GM18907 (cell line): ENCODE measurements around the gene ATG16L2.
"Not testable (repeated sequence)": the region's sequence is repeated elsewhere in the genome, so short reads cannot be mapped to it uniquely, and the experiment has no call there.

ENCODE experiments used
- ATAC-seq: cut with Tn5 transposase; IDR thresholded peaks from one replicate; pipeline ENCODE4 v1.9.1; 2021; ENCODE audit warnings: mild to moderate bottlenecking, moderate library complexity; ENCODE audit not compliant: unreplicated experiment

The ATG16L2 gene

GRCh38 chr11:72778535-72779494, 35.4 kb upstream of the ATG16L2 start:
- no peak for ATAC-seq

GRCh38 chr11:72779495-72780128, 34.6 kb upstream of the ATG16L2 start:
- ATAC-seq: no peak

- ATAC-seq: no peak
Measured at GRCh38 chr11:72780296-72781062, 33.7 kb upstream of the ATG16L2 start.

- ATAC-seq: no peak
Measured at GRCh38 chr11:72781063-72781312, 33.2 kb upstream of the ATG16L2 start.

GRCh38 chr11:72781313-72782080, 32.7 kb upstream of the ATG16L2 start:
- no peak for ATAC-seq

- no peak for ATAC-seq
Measured at GRCh38 chr11:72782081-72782920, 31.9 kb upstream of the ATG16L2 start.

GRCh38 chr11:72783144-72783905, 30.9 kb upstream of the ATG16L2 start:
- ATAC-seq: no peak

GRCh38 chr11:72784662-72785061, 29.5 kb upstream of the ATG16L2 start:
- no peak for ATAC-seq

GRCh38 chr11:72786305-72787215, 27.7 kb upstream of the ATG16L2 start:
- ATAC-seq: no peak

GRCh38 chr11:72787216-72788104, 26.8 kb upstream of the ATG16L2 start:
- peak; percentile 62 for ATAC-seq

GRCh38 chr11:72788241-72788640, 26.0 kb upstream of the ATG16L2 start:
- no peak for ATAC-seq

- ATAC-seq: no peak
Measured at GRCh38 chr11:72789493-72790131, 24.6 kb upstream of the ATG16L2 start.

GRCh38 chr11:72791228-72791627, 23.0 kb upstream of the ATG16L2 start:
- not testable (repeated sequence) for ATAC-seq

GRCh38 chr11:72792437-72793021, 21.7 kb upstream of the ATG16L2 start:
- ATAC-seq: no peak

- no peak for ATAC-seq
Measured at GRCh38 chr11:72793076-72793424, 21.2 kb upstream of the ATG16L2 start.
